GDM1 (cell line): Measurements from ENCODE around the gene MORN1.
A peak's percentile ranks its signal among the peaks of the same experiment; 100 is the strongest.

Experiments
- DNase-seq: peaks from one replicate; lab custom pipeline; 2025; lab: John Stamatoyannopoulos, UW

Gene MORN1

DNA sequence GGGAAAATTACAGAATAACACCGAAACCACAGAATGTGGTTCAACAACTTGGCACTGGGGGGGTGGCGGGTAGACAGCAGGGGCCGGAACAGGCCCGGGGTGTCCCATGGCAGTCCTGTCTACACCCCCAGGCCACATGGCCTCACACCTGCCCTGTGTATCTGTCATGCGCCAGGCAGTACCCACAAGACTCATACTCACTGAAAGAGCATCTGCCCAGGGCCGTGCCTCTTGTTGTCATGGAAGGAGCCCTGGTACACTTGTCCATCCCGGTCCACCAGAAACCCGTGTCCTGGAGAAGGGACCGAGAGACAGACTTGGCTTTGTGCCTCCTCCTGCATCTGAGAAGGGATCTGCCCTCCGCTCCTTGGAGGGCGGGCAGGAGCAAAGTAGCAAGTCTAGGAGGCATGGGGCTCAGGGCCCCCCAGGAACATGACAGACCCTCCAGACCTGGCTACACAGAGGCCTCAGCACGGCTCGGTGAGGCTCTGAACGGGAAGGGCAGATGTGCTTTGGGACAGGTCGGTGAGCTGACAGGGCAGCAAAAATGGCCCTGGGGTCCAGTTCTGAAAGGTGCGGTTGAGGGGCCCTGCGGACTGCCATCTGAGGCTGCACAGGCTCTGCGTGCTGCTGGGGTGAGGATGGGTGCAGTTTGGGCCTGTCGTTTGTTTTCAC is 5.6 kb downstream of the MORN1 start:
- no peak for DNase-seq

DNA sequence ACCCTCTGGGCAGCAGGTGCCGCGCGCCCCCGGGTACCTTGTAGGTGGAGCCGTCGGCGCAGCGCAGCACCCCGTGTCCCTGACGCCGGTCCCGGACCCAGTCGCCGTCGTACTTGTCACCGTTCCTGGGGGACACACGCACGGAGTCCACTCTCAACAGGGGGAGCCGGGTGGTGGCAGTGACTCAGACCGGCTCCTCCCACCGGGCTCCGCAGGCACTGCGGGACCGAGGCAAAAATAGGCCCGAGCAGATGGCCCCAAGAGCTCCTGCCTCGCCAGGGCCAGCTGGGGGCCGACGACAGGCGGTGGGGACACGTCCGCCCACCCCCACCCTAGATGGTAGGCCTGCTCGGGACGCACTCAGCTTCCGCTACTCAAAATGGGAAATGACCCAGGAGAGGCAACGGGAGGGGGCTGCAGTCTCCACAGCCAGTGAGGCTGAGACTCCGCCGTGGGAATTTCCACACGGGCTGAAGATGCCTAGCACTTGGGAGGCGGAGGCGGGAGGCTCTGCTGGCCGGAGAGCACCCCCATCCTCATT is 6.3 kb downstream of the MORN1 start:
- no peak for DNase-seq

DNA sequence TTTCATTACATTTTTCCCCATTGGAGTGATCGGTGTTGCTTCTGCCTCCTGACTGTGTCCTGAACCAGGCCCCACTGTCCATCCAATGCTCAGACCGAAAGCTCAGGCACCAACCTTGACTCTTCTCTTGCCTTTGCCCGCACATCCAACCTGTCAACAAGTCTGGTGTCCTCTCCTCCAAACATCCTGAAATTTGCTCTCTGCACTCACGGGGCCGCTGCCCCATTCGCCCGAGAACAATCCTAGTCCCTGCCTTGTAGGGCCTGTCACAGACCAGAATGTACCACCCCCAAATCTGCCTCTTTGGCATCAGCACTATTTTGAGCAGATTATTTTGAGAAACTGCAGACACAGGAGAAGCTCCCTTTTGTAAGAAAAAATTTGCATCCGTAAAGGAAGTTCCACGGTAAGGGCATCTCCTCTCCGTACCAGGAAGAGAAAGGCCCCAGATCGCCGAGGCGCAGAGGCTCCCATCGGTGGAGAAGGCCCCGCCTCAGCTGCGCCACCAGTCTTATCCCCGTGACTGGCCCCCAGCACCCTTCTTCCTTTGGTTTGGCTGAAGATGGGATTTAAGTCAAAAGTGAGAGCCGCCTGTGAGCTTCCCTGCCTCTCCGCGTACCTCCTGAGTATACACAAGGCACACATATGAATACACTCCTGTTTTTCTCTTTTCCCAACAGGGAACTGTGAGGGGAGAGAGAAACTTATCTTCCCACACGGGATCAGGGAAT is 7.1 kb downstream of the MORN1 start:
- no peak for DNase-seq

DNA sequence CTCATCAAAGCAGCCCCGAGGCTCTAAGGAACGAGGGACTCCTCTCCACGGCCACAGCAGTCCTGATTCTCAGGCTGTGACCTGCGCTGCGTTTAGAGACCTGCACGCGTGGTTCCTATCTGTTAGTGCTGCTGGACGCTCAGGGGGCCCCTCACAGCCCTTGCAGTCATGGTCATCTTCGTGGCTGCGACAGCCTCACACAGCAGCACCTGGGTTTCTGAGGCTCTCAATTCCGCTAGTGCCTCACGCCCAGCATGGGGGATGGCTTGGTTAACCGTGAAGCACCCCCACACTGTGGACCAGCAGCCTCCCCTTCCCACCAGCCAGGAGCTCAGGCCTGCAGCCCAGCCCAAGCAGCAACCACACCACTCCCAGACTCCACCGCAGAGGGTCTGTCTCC is 7.8 kb downstream of the MORN1 start:
- no peak for DNase-seq

DNA sequence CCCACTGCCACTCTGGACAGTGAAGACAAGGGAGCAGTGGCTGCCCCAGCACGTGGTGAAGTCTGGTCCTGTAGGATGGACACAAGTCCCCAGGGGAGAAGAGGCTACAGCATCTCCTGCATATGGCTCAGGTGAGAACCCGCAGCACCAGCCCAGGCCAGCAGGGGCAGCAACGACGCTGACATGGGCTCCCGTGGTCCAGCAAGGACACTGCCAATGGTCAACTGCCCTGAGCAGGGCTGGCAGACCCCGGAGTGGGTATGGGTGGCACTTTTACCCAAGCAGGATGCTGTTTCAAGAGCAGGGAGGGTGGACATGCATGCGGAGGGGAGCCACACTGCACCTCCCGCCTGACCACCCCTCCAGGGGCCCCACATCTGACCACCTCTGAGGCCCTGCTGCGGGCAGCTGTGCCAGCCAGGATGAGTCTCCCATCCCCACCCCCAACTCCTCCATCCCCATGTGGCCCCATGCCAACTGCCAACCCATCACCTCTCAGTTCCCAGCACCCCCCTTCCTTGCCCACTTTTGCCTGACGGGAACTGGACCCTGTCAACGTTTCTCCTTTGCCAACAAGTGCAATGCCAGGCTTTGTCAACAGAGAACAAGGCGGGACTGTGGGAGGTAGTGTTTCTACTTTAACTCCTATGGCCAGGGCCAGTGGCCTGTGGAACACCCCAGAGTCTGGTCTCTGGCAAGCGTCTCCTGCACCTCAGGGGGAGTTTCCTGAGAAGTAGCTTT is 8.6 kb downstream of the MORN1 start:
- DNase-seq, result no peak

DNA sequence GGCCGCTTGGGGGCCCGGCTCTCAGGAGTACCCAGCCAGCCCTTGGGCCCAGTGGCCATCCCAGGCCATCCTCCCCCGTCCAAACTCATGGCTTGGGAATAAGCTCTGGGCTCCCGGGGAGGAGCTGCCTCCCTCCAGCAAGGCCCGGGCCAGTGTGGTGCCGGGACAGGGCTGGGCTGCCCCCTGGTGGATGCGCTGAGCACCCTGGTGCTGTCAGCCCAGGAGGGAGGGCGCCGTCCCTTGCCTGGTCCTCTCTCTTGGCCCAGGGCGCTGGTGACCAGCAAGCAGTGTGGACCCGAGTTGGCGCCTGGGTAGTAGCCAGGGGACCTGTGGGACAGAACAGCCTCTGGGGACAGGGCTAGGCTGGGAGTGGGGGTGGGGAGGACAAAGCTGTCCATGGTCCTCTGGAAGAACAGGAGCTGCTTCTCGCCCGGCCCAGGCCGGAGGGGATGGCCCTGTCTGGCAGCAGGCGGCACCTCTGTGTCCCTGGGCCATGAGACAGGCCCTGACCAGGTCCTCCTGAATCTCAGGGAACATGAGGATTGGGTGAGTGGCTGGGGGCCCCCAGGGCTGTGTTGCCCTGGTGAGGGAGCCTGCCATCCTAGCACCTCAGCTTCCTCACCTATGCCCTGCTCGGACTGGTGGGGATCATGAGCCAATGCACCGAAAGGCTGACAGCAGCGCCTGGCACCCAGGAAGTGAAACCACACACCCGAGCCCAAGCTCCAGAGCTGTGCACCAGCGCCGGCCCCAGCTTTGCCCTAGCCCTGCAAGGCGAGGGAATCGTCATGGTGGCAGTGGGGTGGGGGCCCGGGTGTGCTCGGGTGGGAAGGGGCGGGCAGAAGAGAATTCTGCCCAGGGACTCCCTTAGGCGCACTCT is 9.4 kb downstream of the MORN1 start:
- DNase-seq, result peak; percentile 50

DNA sequence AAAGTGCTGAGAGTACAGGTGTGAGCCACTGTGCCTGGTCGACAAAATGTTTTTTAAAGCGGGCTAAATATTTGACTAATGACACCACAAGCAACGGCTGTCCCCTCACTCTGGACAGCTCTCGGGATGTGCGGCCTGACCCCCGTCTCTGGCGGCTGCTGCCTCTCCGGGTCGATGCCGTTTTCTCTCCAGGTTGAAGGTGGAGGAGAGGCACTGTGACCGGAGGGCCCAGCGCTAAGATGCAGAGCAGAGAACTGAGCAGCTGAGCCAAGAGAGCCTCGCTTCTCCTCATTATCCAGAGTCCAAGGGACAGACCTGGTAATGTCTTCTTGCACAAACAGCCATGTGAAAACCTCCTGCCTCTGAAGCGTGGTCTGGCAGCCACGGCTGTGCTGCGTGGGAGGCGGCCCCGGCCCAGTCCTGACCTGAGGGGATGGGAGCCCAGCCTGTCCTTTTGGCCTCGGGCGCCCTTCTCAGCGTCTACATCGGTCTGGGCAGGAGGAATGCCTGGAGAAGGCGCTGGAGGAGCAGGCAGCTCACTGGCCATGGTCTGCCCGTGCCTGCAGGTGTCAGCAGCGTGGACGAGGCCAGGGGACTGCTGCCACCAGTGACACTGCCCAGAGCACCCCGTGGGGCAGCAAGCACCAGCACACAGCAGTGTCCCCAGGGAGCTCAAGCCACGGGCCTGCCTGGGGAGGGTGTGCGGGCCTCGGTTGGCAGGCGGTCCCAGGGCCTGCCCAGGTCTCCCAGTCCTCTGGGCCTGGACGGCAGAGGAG is 10.3 kb downstream of the MORN1 start:
- DNase-seq, result no peak

DNA sequence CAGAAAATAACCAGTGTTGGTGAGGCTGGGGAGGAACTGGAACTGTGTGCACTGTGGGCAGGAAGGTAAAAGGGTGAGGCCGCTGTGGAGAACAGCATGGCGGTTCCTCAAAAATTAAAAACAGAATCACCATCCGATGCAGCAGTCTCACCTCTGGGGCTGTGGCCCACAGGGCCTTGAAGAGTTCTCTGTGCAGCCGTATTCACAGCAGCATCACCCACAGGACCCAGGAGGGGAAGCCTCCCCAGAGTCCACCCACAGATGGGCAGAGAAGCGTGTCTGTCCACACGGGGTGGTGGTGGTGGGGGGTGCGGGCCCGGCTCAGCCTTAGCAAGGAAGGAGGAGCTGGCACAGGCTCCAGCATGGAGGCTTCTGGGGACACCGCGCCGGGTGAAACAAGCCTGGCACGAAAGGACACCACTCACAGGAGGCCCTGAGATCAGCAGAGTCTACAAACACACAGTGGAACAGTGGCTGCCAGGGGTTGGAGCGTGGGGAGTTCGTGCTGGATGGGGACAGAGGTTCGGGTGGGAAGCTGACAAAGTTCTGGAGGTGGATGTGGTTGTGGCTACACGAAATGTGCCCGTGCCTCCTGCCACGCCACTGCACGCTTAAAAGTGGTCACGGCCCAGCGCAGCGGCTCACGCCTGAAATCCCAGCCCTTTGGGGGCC is 11.5 kb downstream of the MORN1 start:
- DNase-seq, result no peak

DNA sequence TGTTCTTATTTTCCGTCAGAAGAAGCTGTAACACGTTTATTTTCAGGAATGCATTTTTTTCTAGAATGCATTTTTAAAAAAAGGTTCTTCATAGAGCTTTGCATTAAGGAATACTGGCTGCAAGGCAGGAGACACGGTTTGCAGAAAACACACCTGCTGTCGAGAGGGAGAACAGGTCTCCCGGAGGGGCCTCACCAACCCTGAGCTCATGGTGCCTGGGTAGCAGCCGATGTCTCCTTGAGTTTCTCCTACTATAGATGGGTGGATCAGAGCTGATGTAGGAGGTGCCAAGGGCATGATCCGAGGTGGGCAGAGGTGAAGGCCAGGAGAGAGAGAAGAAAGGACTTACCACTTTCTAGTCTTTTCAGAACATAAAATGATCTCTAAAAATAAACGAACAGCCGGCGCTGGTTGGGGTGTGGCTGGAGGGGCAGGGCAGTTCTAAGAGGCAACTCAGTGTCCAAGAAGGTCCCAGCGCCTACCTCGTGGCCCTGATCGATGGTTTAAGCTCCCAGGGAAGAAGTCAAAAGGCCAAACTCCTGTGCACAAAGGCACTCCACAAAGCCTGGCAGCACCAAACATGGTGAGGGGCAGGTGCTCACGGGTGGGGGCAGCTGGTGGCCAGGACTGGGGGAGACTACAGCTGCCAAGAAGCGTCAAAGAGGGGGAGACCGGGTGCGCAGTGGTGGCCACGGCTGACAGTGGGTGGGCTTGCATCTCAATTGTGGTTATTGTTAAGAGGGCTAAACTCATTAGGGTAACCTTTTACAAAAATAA is 12.2 kb downstream of the MORN1 start:
- DNase-seq, result no peak

DNA sequence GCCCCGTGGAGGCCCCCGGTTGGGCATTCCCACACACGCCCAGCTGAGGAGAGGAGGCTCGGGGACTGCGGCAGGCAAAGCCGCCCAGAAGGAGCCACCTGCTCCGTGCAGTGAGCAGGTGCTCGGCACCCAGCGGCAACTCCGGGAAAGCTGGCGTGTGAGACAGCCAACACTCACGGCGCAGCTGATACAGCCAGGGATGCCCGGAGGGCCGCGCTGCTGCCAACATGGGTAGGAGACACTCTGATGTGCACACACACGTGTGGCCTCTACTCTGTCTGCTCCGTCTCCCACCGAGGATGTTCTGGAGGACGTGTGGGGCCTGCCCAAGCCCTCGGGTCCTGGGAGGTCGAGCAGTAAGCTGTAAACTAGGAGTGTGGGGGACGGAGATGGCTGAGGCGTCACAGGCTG is 12.9 kb downstream of the MORN1 start:
- no peak for DNase-seq

DNA sequence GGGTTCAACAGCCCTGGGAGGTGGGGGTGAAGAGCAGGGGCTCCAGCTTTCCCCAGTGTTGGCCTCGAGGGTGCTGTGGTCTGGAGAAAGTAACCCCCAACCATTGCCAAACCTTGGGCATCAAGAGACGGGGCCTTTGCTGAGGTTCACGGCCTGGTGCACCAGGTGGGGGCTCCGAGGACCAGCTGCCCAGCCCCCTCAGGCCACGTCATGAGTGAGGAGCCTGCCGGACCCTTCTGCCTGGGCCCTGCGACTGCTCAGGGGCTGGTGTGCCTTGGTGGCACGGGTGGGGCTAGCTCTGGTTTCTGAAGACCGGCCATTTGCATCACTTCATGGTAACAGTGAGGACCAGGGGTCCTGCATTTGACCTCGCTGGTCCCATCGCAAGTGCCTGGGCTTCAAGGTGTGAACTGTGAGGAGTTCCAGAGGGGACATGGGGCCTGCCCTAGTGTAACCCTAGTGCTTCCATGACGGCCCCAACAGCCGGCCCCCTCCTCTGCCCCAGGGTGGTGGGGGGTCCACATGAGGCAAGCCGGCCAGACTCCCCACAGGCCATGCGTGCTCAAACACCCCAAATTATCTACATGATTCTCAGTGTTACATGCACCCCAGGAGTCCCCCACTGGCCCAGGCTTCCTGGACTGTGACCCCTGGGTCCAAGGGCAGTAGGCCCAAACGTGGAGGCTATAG is 13.5 kb downstream of the MORN1 start:
- DNase-seq, result no peak

DNA sequence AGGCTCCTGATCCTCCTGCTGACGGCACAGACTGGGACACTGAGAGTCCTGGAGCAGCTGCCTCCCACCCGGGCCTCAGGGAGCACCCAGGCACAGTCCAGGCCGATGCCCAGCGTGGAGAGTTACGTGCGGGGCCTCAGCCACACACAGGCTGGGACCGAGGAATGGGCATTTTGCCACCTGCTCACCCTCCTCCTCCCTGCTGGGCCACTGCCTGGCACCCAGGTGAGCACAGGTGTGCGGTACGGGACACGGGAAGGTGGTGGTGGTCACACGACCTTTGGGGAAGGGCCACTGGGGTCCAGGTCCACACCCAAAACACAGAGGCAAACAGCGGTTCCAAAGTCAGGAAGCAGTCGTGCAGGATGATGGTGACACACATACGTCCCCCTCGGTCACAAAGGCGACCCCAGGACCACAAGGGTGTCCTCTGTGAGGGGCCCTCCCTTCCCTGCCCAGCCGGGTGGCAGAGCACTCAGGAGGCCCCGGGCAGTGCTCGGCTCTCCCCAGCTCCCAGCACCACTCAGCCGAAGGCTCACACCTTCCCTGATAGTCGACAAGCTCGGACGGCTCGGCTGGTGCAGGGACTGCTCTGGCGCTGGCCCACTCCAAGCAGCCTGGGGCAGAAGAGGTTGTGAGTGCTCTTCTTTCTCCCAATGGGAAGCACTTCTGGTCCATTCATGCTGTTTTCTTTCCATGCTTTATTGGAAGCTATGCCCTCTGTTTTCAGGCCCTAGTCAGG is 14.3 kb downstream of the MORN1 start:
- no peak for DNase-seq

DNA sequence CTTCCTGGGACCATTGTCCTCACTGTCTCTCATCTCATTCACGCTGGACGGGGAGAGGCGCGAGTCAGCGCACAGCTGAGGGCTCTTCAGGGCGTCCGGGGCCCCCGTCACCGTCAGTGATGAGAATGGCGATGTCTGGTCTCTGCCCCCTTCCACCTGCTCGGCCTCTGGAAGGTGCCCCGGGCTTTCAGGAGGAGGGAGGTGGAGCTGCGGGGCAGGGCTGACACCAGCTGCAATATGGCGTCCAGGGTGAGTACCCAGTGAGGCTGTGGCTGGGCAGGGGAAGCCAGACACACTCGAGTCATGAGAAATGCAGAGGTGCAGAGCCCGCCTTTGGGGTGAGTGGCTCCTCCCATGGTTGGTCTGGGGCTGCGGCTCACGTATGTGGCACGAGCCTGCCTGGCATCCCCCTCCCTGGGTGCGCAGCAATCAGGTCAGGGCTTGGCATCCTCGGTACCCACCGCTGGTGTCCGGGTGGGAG is 15.1 kb downstream of the MORN1 start:
- DNase-seq, result no peak

DNA sequence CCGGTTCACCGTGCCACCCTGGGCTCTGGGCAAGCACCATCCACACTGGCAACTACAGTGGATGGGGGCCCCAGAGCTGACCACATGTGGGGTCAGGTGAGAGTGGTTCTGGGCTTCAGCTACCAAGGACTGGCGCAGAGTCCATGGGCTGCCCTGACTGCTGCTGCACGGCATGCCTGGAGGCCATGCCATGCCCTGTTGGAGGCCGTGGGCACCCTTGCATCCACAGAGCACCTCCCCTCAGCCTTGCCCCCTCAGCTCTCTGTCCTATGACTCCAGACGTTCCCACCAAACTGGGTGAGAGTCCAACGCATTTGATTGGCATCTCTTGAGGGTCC is 15.5 kb downstream of the MORN1 start:
- no peak for DNase-seq

DNA sequence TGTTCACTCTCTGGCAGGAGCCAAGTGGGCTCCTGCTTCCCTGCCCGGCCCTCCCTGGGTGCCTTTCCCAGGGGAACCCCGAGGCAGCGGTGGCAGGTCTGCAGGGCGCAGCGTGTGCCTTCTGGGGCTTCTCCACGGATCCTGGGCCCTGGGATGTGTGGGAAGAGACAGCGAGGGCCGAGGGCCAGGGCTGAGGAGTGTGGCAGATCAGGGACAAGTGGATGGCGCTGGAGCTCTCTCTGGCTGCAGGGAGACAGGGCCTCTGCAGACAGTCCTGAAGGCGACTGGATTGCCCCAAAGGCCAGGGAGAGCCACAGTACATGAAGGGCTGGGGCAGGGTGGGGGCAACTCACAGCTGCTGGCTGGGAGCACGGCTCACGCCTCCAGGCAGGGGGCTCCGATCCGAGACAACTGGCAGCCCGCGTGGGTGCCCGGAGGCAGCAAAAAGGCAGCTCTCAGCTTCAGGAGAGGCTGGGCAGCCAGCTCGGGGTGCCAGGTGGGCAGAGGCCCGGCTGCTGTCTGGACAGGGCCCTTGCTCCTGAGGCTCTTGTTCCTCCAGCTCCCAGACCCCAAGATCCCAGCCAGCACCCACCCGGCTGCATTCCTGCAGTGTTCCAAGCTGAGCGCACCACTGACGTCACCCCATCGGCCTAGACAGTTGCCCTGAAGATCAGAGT is 16.0 kb downstream of the MORN1 start:
- DNase-seq, result no peak

DNA sequence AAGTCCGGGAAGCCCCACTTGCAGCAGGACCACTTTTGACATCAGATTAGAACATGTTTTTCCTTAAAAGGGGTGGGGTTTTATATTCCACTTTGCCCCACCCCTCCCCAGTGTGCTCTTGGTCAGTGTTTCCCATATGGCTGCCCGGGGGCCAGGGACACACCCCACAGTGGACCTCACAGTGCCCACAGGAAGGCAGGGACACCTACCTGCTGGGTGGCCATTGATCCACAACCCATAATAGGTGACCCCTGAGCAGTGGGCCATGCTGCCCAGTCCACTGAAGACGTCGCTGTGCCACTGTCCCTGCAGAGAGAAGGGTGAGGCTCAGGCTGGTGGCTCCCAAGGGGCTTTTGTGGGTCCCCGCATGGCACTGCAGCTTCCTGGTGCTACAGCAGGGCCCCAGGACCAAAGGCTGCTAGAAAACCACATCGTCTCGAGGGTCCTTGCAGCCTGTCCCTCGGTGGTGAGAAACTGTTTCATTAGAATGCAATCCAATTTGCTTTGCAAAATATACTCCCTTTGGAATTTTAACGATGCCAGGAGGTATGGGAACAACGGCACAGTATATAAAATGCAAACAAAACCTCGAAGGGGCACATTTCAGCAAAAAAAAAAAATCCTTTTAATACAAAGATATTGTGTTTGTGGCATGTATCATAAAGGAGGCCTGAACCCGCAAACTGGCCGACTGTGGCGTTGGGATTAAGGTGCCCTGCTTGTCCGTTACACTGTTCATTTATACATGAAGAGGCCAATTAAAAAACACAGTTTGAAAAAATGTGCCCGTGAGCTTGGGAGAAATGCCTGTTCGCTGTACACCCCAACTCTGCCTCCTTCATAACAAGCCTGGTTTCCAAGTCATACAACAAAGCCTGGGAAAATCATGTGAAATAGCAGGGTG is 16.9 kb downstream of the MORN1 start:
- no peak for DNase-seq
